Stimulated activated CD4-positive, alpha-beta T cell treated with anti-CD3 and anti-CD28 coated beads, Interleukin-4, amount 100 ng/mL, for 4 hours (primary cell): ENCODE measurements around the gene SENP2.
"Not testable (repeated sequence)": the region's sequence is repeated elsewhere in the genome, so short reads cannot be mapped to it uniquely, and the experiment has no call there.

Experiments used
- DNase-seq, 2 experiments: peaks; one replicate each; pipeline ENCODE4 v3.0.0-alpha.2; 2020

SENP2 gene

GRCh38 chr3:185649414-185649813 is 63.3 kb downstream of the SENP2 start:
- DNase-seq = no peak

- no peak for DNase-seq
Measured at GRCh38 chr3:185651971-185652370, 65.9 kb downstream of the SENP2 start.

DNA sequence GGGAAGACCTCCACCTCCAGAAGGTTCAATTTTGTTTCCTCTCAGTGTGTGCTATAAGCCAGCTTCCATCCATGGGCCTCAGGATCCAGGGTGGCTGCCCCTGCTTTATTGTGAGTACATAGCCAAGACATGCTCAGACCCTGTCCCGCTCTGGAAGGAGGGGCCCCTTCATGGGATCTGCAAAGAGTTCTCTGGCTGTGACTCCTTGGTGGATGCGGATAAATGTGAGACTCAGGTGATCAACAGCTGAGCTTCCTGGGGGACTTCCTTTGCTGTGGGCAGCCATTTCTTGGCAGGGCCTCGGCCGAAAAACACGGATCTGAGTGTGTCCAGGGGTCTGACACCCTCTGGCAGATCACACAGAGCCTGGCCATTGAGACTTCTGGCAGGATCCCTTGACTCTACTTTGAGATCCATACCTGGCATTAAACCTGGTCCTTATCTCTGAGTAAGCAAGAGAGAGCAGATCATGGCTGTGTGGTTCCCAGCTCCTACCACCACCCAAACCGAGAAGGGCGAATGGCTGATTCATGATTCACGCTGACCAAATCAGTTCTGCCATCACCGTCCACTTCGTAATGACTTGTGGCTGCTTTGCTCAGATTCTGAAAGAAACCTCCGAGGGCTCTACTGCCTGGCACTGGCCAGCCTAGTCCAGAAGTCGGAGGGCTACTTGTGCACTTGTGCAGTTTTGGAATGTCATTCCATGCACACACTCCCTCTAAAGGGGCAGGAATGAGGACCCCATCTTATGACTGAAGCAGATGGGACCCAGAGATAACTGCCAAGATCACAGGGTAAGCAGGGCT is 68.1 kb downstream of the SENP2 start:
- no peak for DNase-seq

- no peak for DNase-seq
Measured at GRCh38 chr3:185654758-185655145, 68.7 kb downstream of the SENP2 start.

DNA sequence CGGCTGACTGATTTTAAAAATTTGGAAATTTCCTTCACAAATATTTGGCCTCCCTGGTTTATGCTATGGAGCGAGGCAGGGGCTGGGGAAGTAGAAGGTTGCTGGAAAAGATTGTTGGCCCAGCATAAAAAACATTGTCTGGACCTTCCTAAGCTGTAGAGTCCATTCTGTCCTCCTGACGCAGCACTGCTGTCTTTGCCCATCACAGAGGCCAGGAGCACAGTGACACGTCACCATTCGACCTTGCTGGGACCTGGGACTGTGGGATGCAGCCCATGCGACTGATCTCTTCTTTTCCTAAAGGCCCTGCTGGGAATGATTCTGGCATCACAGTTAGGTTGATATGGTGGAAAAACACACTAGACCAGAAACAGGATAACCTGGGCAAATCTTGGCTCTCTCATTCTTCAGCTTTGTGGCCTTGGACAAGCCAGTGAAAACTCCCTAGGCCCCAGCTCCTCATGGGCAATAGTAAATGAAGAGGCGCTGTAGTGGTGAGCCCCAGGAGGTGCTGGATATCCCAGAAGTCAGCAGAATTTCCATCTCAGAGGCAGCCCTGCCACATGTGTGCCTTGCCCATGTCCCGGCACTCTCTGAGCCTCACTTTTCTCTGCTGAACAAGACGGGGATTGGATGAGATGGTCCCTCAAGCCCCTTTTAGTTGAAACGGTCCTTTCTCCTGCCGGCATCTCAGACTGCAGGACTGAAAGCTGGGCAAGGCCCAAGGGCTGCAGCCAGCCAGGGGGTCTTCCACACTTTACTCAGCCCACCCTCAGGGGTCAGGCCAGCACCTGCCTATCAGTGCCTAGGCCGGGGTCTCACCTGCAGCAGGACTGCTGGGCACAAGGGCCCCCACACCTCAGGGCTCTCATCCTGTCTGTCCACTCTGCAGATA is 69.6 kb downstream of the SENP2 start:
- no peak for DNase-seq

DNA sequence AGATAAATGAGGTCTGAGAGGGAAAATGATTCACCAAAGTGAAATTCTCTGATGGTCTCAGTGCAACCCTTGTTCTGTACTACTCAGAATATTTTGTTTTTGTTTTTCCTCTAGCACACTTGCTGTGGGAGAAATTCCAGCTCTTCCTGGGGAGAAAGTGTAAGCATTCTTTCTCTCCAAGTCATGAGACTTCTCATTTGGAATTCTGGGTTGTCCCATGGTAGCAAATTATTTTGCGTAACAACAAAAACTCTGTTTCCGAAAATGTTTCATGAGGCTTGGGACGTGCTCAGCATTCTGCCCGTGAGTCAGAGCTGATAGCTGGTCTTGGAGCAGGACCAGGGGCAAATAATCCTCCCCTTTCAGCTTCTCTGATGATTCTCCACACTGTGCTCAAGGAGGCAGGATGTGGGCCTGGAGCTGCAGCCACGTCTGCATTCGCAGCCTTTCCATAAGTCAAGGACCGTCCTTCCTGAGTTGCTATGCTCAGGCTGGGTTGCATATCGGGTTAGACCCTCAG is 70.3 kb downstream of the SENP2 start:
- DNase-seq = no peak

- DNase-seq = no peak
Measured at GRCh38 chr3:185657211-185657610, 71.1 kb downstream of the SENP2 start.

GRCh38 chr3:185657691-185658503 is 71.8 kb downstream of the SENP2 start:
- DNase-seq = no peak

DNA sequence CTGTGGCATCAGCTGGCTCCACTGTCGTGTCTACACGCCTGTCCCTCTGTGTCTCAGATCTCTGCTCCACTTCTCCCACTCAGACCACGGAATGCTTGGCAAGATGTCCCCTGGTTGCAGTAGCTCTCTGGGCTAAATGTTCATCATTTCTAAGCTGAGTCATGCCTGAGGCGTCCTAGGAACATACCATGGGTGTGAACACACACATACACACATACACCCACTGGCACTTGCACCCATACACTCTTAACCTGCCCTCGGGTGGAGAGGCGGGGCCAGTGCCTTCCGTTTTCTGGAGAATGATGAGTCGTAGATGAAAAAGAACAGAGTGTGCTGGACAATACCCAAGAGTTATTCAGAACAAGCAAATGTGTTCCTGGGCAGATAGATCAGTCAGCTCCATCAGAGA is 72.4 kb downstream of the SENP2 start:
- no peak for DNase-seq

- no peak for DNase-seq
Measured at GRCh38 chr3:185658943-185659342, 72.8 kb downstream of the SENP2 start.

DNA sequence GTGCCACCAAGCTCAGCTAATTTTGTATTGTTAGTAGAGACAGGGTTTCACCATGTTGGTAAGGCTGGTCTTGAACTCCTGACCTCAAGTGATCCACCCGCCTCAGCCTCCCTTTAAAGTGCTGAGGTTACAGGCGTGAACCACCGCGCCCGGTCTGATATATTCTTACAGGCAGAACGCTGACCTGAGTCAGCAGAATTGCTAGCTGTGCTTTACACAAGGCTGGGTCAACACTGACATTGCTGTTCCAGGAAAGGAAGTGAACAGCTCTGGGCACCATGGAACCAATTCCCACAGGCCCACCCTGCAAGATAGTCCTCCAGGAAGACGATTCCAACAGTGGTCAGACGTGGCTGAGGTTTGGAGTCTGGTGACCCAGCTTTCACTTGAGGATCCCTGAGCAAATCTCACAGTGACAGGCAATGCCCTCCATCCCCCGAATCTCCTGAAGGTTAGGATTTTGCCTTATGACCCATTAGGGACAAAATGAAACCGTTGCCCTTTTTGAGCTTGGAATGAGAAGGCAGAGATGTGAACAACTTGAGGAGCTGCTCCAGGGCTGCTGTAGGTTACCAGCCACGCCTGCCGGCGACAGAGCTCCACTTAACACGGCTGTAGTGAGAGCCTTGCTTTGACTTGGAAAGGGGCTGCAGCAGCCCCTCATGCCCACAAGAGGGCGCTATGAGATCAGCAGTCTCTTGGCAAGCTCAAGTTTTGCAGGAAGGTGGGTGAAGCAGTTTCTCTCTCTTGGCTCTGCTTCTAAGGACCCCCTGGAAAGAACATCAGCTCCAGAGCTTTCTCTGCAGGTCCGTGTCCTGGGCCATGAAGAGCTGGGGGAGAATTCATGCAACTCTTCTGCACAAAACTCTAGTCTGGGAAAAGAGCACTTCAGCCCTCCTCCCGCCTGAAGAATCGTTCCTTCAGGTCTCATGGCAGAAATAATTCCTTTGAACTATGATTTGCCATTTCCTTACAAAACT is 74.1 kb downstream of the SENP2 start:
- DNase-seq = peak; percentile 41 to 54

DNA sequence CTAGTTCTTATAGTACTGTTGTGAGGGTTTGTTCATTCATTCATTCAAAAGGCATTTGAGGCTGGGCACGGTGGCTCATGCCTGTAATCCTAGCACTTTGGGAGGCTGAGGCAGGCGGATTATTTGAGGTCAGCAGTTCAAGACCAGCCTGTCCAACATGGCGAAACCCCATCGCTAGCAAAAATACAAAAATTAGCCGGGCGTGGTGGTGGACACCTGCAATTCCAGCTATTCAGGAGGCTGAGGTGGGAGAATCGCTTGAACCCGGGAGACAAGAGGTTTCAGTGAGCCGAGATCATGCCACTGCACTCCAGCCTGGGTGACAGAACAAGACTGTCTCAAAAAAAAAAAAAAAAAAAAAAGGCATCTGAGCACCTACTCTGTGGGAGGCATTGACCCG is 75.2 kb downstream of the SENP2 start:
- DNase-seq = not testable (repeated sequence)

DNA sequence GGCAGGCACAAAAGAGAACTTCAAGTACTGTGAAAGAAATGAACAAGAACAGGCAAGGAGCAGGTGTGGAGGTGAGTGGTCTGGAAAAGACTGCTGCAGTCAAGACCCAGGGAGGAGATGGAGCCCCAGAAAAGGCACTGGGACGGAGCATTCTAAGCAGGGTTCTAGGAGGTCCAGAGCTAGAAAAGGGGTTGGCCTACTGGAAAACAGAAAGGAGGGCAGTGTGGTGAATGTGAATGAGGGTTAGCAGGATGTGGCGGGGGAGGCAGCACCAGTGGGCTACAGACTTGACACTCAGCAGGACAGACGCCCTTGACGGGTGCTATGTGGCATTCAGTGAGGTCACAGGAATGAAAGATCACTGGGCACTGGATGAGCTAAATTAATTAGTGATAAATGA is 75.7 kb downstream of the SENP2 start:
- DNase-seq = no peak

DNA sequence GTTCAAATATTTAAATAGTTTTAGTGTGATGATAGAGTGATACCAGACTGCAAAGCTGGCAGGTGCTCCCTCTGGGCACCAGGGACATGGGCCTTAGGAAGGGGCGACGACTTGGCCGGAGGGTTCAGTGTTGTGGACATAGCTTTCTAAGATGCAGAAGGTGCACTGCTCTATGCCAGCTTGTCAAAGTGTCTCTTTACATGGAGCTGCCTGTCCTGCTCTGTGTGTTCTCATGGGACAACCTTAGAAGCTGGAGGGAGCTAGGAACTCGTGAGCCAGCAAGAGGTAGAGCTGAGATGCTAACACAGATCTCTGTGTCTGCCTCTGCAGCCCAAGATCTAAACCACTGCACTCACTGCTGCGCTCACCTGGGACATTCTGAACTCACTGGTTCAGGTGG is 77.8 kb downstream of the SENP2 start:
- DNase-seq = no peak

GRCh38 chr3:185667574-185667973 is 81.5 kb downstream of the SENP2 start:
- DNase-seq = no peak

DNA sequence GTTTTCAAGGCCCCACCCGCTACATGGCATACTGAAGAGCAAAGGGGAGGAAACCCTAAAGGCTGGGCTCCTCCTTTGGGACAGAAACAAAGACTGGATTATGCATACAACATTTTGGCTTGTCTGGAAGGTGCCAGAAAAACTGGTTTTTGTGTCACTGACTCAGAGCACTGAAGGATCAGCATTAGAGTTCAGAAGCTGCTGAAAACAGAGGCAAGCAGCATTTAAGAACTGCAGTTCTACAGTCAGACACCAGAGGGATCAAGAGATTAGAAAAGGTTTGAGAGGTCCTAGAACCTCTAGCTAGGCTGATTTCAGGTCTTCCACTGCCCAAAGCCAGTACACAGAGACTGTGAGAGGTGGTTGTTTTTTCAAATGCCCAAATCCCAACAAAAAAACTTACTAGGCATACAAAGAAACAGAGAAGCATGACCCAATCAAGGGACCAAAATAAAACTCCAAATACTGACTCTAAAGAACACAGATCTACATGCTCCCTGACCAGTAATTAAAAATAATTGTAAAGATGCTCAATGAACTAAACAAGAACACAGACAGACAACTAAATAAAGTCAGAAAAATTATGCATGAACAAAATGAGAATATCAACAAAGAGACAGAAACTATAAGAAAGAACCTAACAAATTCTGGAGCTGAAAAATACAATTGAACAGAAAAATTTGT is 91.2 kb downstream of the SENP2 start:
- no peak for DNase-seq

- DNase-seq = no peak
Measured at GRCh38 chr3:185678027-185678426, 91.9 kb downstream of the SENP2 start.

- no peak for DNase-seq
Measured at GRCh38 chr3:185680231-185680630, 94.1 kb downstream of the SENP2 start.
